Mucosa of descending colon (tissue), 3 donors: ENCODE measurements around the gene PABPC1L. TPM values are rescaled to one million over a fixed set of nuclear protein-coding genes. Genes with fewer than 3 reads are reported as not detected.

Source experiments
- ATAC-seq: fragments of 200-7000 bp; cut with Tn5 transposase; one replicate; pipeline ENCODE4 v1.9.1; 2020; ENCODE audit warnings: mild to moderate bottlenecking, moderate library complexity
- DNase-seq, 3 donors: peaks; one replicate each; pipeline ENCODE4 v3.0.0-alpha.2; 2020
- H3K36me3 ChIP-seq: fragments of 200-600 bp; one replicate; pipeline ENCODE4 v1.8.0; 2021; ENCODE audit warnings: low read depth, mild to moderate bottlenecking
- H3K4me1 ChIP-seq: fragments of 200-600 bp; one replicate; pipeline ENCODE4 v1.8.0; 2021; ENCODE audit warnings: low read depth, mild to moderate bottlenecking
- H3K4me3 ChIP-seq: fragments of 200-600 bp; one replicate; pipeline ENCODE4 v1.8.0; 2021; ENCODE audit warnings: mild to moderate bottlenecking
- H3K9me3 ChIP-seq: fragments of 200-600 bp; one replicate; pipeline ENCODE4 v1.8.0; 2021; ENCODE audit warnings: mild to moderate bottlenecking
- CTCF ChIP-seq: fragments of 200-600 bp; IDR thresholded peaks from one replicate; pipeline ENCODE4 v1.8.0; 2022; ENCODE audit warnings: antibody characterized with exemption, mild to moderate bottlenecking
- intact Hi-C, 2 donors: fragments of 100-400 bp; cut with DNase I in 1 of 2; cut with micrococcal nuclease in 1 of 2; formaldehyde crosslinking; loops; one replicate each; pipeline versions ENCODE4 v1.11.0 to v1.11.1; 2022; cut with DNase I, micrococcal nuclease
- total RNA-seq, 3 donors: library from RNA; stranded (reverse); fragmentation: NEBNext Ultra II Directional in 2 of 3; extraction: Animal tissue kit (Norgen Biotek cat#: 25700) in 2 of 3; gene quantifications; one replicate each; pipeline versions ENCODE4 v1.2.1 to v1.2.4, GENCODE V29; 2021 to 2023
- donor health status: DM: no; HTN: no; CAD: no; lungs with moderate emphysema.
- donor health status: DM: no; HTN: no; CAD: no.
- donor health status: DM: no; HTN: yes; CAD: no.

PABPC1L gene
- total RNA-seq, 3 donors from 2014 or later: 13.3 to 21.6 (median 18.7) TPM

GRCh38 chr20:44896583-44896982, 13.3 kb upstream of the PABPC1L start:
- DNase-seq (no peak), ATAC-seq (no peak)
- H3K4me3 ChIP-seq: no peak overlapping the region
- intact Hi-C loops: no loop called here
- no peaks in the 10 kb centered on the region for H3K9me3 ChIP-seq
- no peak for TF ChIP-seq CTCF
- H3K36me3 ChIP-seq: peaks cover 3% of the 10 kb centered on the region
- H3K4me1 ChIP-seq: peaks cover 22% of the 10 kb centered on the region

- Histone ChIP-seq H3K4me3 (no peak overlapping the region), H3K36me3 (peaks cover 3% of the 10 kb centered on the region), H3K9me3 (no peaks in the 10 kb centered on the region), H3K4me1 (peaks cover 22% of the 10 kb centered on the region)
- DNase-seq (no peak), ATAC-seq (peak; percentile 67)
- intact Hi-C loops: no loop called here
- TF ChIP-seq CTCF: no peak
These were observed 12.7 kb upstream of the PABPC1L start for GRCh38 chr20:44897133-44897532.

DNA sequence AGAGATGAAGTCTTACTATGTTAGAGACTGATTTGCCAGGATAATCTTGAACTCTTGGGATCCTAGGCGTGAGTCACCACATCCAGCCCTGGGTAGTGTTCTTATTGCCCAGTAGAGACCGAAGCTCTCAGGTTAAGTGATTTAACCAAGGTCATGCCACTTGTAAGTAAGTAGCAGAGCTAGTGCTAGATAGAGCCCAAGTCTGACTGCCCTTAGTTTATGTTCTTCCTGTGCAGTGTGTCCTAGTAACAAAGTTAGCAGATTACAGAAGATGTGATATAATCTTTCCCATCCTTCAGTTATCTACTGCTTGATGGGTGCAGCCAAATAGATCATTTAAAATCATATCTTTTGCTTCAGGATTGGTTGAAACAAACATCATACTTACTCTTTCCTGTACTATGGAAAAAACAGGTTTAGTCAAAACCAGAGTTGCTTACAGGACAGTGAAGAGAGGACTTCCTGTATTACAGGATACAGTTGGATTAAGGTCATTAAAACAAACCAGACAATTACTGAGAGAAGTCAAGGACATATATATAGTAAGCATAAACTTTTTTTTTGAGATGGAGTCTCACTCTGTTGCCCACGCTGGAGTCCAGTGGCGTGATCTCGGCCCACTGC, 9.5 kb upstream of the PABPC1L start:
- no peak overlapping the region for H3K4me3 ChIP-seq
- DNase-seq (no peak), ATAC-seq (peak; percentile 60)
- H3K4me1 ChIP-seq: peaks cover 18% of the 10 kb centered on the region
- intact Hi-C loops: no loop called here
- peaks cover 15% of the 10 kb centered on the region for H3K36me3 ChIP-seq
- no peaks in the 10 kb centered on the region for H3K9me3 ChIP-seq
- no peak for TF ChIP-seq CTCF

DNA sequence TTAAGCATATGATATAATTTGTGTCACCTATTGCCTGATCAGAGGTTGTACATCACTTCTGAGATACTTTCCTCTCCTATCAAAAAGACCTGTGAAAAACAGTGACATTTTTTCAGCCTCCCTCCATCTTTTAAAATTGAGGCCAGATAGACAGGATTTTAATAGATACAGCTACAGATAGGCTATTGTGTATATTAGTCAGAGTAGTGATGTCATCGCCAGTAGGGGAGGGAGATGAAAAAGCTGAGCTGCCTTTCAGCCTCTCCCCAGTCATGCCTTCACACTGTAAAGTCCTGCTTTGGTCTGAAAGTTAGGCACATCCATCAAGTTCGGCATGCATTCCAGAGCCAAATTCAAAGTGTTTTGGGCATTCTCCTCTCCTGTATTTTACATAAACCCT, 7.9 kb upstream of the PABPC1L start:
- DNase-seq: no peak
- Histone ChIP-seq H3K4me3 (no peak overlapping the region), H3K36me3 (peaks cover 16% of the 10 kb centered on the region), H3K9me3 (no peaks in the 10 kb centered on the region), H3K4me1 (peaks cover 10% of the 10 kb centered on the region)
- no peak for ATAC-seq
- intact Hi-C loops: no loop called here
- TF ChIP-seq CTCF: no peak

GRCh38 chr20:44904377-44904776, 5.5 kb upstream of the PABPC1L start:
- H3K4me3 ChIP-seq: no peak overlapping the region

More at GRCh38 chr20:44904377-44904776, 5.5 kb upstream of the PABPC1L start:
- H3K4me1 ChIP-seq: peaks cover 3% of the 10 kb centered on the region
- H3K36me3 ChIP-seq: peaks cover 13% of the 10 kb centered on the region
- no peak for DNase-seq
- no peak for TF ChIP-seq CTCF
- no peaks in the 10 kb centered on the region for H3K9me3 ChIP-seq
- ATAC-seq: no peak
- intact Hi-C loops: no loop called here
